ENCODE measurements around the gene PISD. TPM values are rescaled to one million over a fixed set of nuclear protein-coding genes. Genes with fewer than 3 reads are reported as not detected.
"Not testable (repeated sequence)": the region's sequence is repeated elsewhere in the genome, so short reads cannot be mapped to it uniquely, and the experiment has no call there.

The PISD gene
- total RNA-seq (10 to 100 TPM; 38.5 to 38.8 TPM), polyA plus RNA-seq (10 to 100 TPM; 16.0 to 29.1 TPM)
- long read RNA-seq, donor 1, transcript PISD-209 (8 exons, 1,963 nt), result major isoform, 42 of 144 reads
- long read RNA-seq, donor 1, partial matches to known transcripts, result 11 of 144 reads
- long read RNA-seq, donor 1, other reads (novel, unspliced or antisense), result 89 of 144 reads
- long read RNA-seq, donor 2, partial matches to known transcripts, result 3 of 31 reads
- long read RNA-seq, donor 2, other reads (novel, unspliced or antisense), result 20 of 31 reads

- Histone ChIP-seq H3K36me3 (ENCODE audit: control insufficient read depth in 1 of 2, insufficient read depth in 2 of 2, low read length in 1 of 2) (no peaks in the 10 kb centered on the region), H3K9me3 (ENCODE audit: control insufficient read depth, low read length) (no peaks in the 10 kb centered on the region), H3K27ac (ENCODE audit: low read depth in 1 of 2, low read length in 2 of 2) (peak within 1 kb of the TSS in 1 of 2 donors; percentile 9), H3K4me1 (ENCODE audit: control insufficient read depth in 1 of 2, insufficient read depth in 2 of 2, low read length in 2 of 2) (peaks cover 0 to 3% of the 10 kb centered on the region in 2 donors), H3K4me3 (ENCODE audit: low read length in 2 of 2) (peak within 1 kb of the TSS; percentile 56 to 75), H3K27me3 (ENCODE audit: control insufficient read depth in 1 of 2, insufficient read depth in 2 of 2, low read length in 1 of 2) (no peaks in the 10 kb centered on the region)
- intact Hi-C loops (cut with DNase I), result loop anchor here (1.0 to 5.0 kb wide), 2 partner anchors 90 to 91 kb away; partner anchors contain the start of genes DEPDC5 (in 1 of the 2) and PRR14L (in 1 of the 2)
- DNase-seq (peak; percentile 97 to 98), ATAC-seq (ENCODE audit: low FRiP score) (peak; percentile 98)
- 1% methylated on average over 52 of the region's 52 CpGs for WGBS, 2 donors
Observed at GRCh38 chr22:31661851-31662667, at the start of gene PISD. TSS of gene PISD (minus strand) at chr22:31662215. CDS start at chr22:31662208, 7 bp downstream.

- 95% methylated on average over 12 of the region's 12 CpGs for WGBS, 2 donors
- H3K9me3 ChIP-seq (ENCODE audit: control insufficient read depth, low read length); H3K4me1 ChIP-seq (ENCODE audit: control insufficient read depth in 1 of 2, insufficient read depth in 2 of 2, low read length in 2 of 2); ATAC-seq (ENCODE audit: low FRiP score); H3K27me3 ChIP-seq (ENCODE audit: control insufficient read depth in 1 of 2, insufficient read depth in 2 of 2, low read length in 1 of 2); H3K27ac ChIP-seq (ENCODE audit: low read depth in 1 of 2, low read length in 2 of 2); H3K4me3 ChIP-seq (ENCODE audit: low read length in 2 of 2); intact Hi-C loops (cut with DNase I); DNase-seq: not testable (repeated sequence)
- peaks cover 15% of the 10 kb centered on the region in 2 donors for H3K36me3 ChIP-seq (ENCODE audit: control insufficient read depth in 1 of 2, insufficient read depth in 2 of 2, low read length in 1 of 2)
Observed at GRCh38 chr22:31711226-31711625, 49.2 kb upstream of the PISD start.

GRCh38 chr22:31707519-31707918 is 45.5 kb upstream of the PISD start:
- WGBS, 2 donors, result 89 to 92% methylated on average over 8 of the region's 8 CpGs
- ATAC-seq (ENCODE audit: low FRiP score) (no peak), DNase-seq (no peak)
- intact Hi-C loops (cut with DNase I), result no loop called here
- H3K4me1 ChIP-seq (ENCODE audit: control insufficient read depth in 1 of 2, insufficient read depth in 2 of 2, low read length in 2 of 2), result no peaks in the 10 kb centered on the region
- no peak overlapping the region for H3K4me3 ChIP-seq (ENCODE audit: low read length in 2 of 2)
- H3K27ac ChIP-seq (ENCODE audit: low read depth in 1 of 2, low read length in 2 of 2), result no peak overlapping the region
- H3K9me3 ChIP-seq (ENCODE audit: control insufficient read depth, low read length), result no peaks in the 10 kb centered on the region
- no peaks in the 10 kb centered on the region for H3K27me3 ChIP-seq (ENCODE audit: control insufficient read depth in 1 of 2, insufficient read depth in 2 of 2, low read length in 1 of 2)
- H3K36me3 ChIP-seq (ENCODE audit: control insufficient read depth in 1 of 2, insufficient read depth in 2 of 2, low read length in 1 of 2), result peaks cover 7 to 10% of the 10 kb centered on the region in 2 donors

- no peaks in the 10 kb centered on the region for H3K9me3 ChIP-seq (ENCODE audit: control insufficient read depth, low read length)
- 90 to 92% methylated on average over 4 of the region's 4 CpGs for WGBS, 2 donors
- intact Hi-C loops (cut with DNase I), result no loop called here
- no peaks in the 10 kb centered on the region for H3K27me3 ChIP-seq (ENCODE audit: control insufficient read depth in 1 of 2, insufficient read depth in 2 of 2, low read length in 1 of 2)
- H3K4me1 ChIP-seq (ENCODE audit: control insufficient read depth in 1 of 2, insufficient read depth in 2 of 2, low read length in 2 of 2), result no peaks in the 10 kb centered on the region
- no peak overlapping the region for H3K4me3 ChIP-seq (ENCODE audit: low read length in 2 of 2)
- ATAC-seq (ENCODE audit: low FRiP score), result no peak
- peaks cover 3 to 4% of the 10 kb centered on the region in 2 donors for H3K36me3 ChIP-seq (ENCODE audit: control insufficient read depth in 1 of 2, insufficient read depth in 2 of 2, low read length in 1 of 2)
- no peak for DNase-seq
- no peak overlapping the region for H3K27ac ChIP-seq (ENCODE audit: low read depth in 1 of 2, low read length in 2 of 2)
Observed at GRCh38 chr22:31695423-31695822, 33.4 kb upstream of the PISD start.

- intact Hi-C loops (cut with DNase I); DNase-seq; H3K9me3 ChIP-seq (ENCODE audit: control insufficient read depth, low read length); H3K36me3 ChIP-seq (ENCODE audit: control insufficient read depth in 1 of 2, insufficient read depth in 2 of 2, low read length in 1 of 2); ATAC-seq (ENCODE audit: low FRiP score); H3K4me1 ChIP-seq (ENCODE audit: control insufficient read depth in 1 of 2, insufficient read depth in 2 of 2, low read length in 2 of 2); H3K4me3 ChIP-seq (ENCODE audit: low read length in 2 of 2); H3K27me3 ChIP-seq (ENCODE audit: control insufficient read depth in 1 of 2, insufficient read depth in 2 of 2, low read length in 1 of 2); H3K27ac ChIP-seq (ENCODE audit: low read depth in 1 of 2, low read length in 2 of 2): not testable (repeated sequence)
- 97 to 98% methylated on average over 11 of the region's 11 CpGs for WGBS, 2 donors
Observed at GRCh38 chr22:31694046-31694445, 32.0 kb upstream of the PISD start.

GRCh38 chr22:31692186-31692886 is 30.3 kb upstream of the PISD start:
- Histone ChIP-seq H3K9me3 (ENCODE audit: control insufficient read depth, low read length) (no peaks in the 10 kb centered on the region), H3K4me1 (ENCODE audit: control insufficient read depth in 1 of 2, insufficient read depth in 2 of 2, low read length in 2 of 2) (no peaks in the 10 kb centered on the region), H3K27ac (ENCODE audit: low read depth in 1 of 2, low read length in 2 of 2) (no peak overlapping the region), H3K27me3 (ENCODE audit: control insufficient read depth in 1 of 2, insufficient read depth in 2 of 2, low read length in 1 of 2) (no peaks in the 10 kb centered on the region), H3K36me3 (ENCODE audit: control insufficient read depth in 1 of 2, insufficient read depth in 2 of 2, low read length in 1 of 2) (peaks cover 3 to 4% of the 10 kb centered on the region in 2 donors), H3K4me3 (ENCODE audit: low read length in 2 of 2) (no peak overlapping the region)
- no peak for ATAC-seq (ENCODE audit: low FRiP score)
- DNase-seq, result no peak
- 81 to 97% methylated on average over 1 of the region's 1 CpG for WGBS, 2 donors
- intact Hi-C loops (cut with DNase I), result no loop called here

- Histone ChIP-seq H3K4me3 (ENCODE audit: low read length in 2 of 2) (no peak overlapping the region), H3K27me3 (ENCODE audit: control insufficient read depth in 1 of 2, insufficient read depth in 2 of 2, low read length in 1 of 2) (no peaks in the 10 kb centered on the region), H3K4me1 (ENCODE audit: control insufficient read depth in 1 of 2, insufficient read depth in 2 of 2, low read length in 2 of 2) (no peaks in the 10 kb centered on the region), H3K9me3 (ENCODE audit: control insufficient read depth, low read length) (no peaks in the 10 kb centered on the region), H3K36me3 (ENCODE audit: control insufficient read depth in 1 of 2, insufficient read depth in 2 of 2, low read length in 1 of 2) (peaks cover 3 to 4% of the 10 kb centered on the region in 2 donors), H3K27ac (ENCODE audit: low read depth in 1 of 2, low read length in 2 of 2) (no peak overlapping the region)
- ATAC-seq (ENCODE audit: low FRiP score) (no peak), DNase-seq (no peak)
- 99% methylated on average over 3 of the region's 3 CpGs for WGBS, 2 donors
- intact Hi-C loops (cut with DNase I), result no loop called here
Observed at GRCh38 chr22:31691408-31691807, 29.4 kb upstream of the PISD start.

GRCh38 chr22:31683181-31684105 is 21.4 kb upstream of the PISD start:
- peaks cover 0 to 9% of the 10 kb centered on the region in 2 donors for H3K4me1 ChIP-seq (ENCODE audit: control insufficient read depth in 1 of 2, insufficient read depth in 2 of 2, low read length in 2 of 2)
- WGBS, 2 donors, result 35 to 39% methylated on average over 13 of the region's 13 CpGs
- H3K36me3 ChIP-seq (ENCODE audit: control insufficient read depth in 1 of 2, insufficient read depth in 2 of 2, low read length in 1 of 2), result peaks cover 0 to 2% of the 10 kb centered on the region in 2 donors
- H3K4me3 ChIP-seq (ENCODE audit: low read length in 2 of 2), result no peak overlapping the region
- intact Hi-C loops (cut with DNase I), result loop anchor here in 1 of 2 donors (5.0 kb wide), 1 partner anchor 69 kb away; the partner anchor contains the start of genes DEPDC5 and PRR14L
- no peaks in the 10 kb centered on the region for H3K27me3 ChIP-seq (ENCODE audit: control insufficient read depth in 1 of 2, insufficient read depth in 2 of 2, low read length in 1 of 2)
- peak in 1 of 2 donors; percentile 73 for DNase-seq
- peak overlapping the region; percentile 5 to 81 for H3K27ac ChIP-seq (ENCODE audit: low read depth in 1 of 2, low read length in 2 of 2)
- no peak for ATAC-seq (ENCODE audit: low FRiP score)
- H3K9me3 ChIP-seq (ENCODE audit: control insufficient read depth, low read length), result no peaks in the 10 kb centered on the region
